ENCODE data around the gene PLPP3. TPM values are rescaled to one million over a fixed set of nuclear protein-coding genes. Genes with fewer than 3 reads are reported as not detected.

Gene PLPP3
- total and polyA plus RNA-seq, 3 experiments from 2014 or later = 0.22 to 0.24 TPM; not detected in 1

DNA sequence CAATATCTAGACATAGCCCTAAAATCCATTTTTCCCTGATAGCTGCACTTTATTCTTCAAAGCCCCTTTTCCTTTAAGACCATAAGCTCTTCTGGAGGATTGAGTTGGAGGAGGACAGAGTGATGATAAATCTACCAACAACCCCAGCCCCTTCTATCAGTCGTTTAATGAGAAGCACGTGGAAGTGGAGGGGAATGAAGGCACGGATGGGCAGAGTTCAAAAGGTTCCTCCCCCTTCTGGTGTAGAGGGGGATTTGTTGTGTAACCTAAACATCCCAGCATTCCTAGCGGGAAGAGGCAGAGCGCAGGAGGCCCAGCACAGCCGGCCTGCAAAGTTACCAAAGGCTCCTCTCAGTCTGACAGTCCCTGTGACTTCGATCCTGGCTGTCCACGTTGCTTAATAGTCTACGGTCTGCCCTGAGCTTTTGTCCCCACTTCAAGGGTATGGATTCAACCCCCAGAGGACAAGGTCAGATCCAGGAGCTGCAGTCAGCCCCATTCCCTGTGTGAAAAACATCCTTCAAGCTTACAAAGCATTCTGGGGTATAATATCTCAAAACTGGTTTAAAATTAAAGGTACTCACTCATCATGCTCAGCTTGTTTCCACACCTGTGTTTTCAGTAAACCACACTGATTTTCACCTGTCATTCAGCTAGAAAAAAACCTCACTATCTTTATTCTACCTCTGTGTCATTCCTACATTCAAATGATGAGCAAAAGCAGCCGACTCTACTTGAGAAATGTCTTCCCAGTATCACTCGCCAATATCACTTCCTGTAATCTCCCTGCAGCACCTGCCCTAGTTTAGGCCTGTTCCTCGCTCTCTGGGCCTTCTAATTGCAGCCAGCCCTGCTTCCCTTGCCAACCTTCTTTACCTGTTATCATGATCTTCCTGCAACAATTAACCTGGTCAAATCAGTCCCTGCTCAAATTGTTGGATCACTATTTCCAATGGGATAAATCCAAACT, 117.9 kb downstream of the PLPP3 start:
- ChIA-PET POLR2A (no interaction called here), CTCF (no interaction called here)
- DNase-seq = no peak
- no peaks in the 10 kb centered on the region for H3K36me3 Mint-ChIP-seq
- no peak overlapping the region for H3K4me3 Mint-ChIP-seq
- Histone ChIP-seq H3K36me3 (ENCODE audit: insufficient read depth, low read length) (no peaks in the 10 kb centered on the region), H3K27me3 (ENCODE audit: insufficient read depth, low read length, poor library complexity, severe bottlenecking) (no peaks in the 10 kb centered on the region), H3K27ac (ENCODE audit: low read depth, low read length) (no peak overlapping the region), H3K4me1 (ENCODE audit: insufficient read depth, low read length) (no peaks in the 10 kb centered on the region), H3K9me3 (ENCODE audit: low read length) (no peaks in the 10 kb centered on the region), H3K4me3 (ENCODE audit: low read length) (no peak overlapping the region)
- H3K27ac Mint-ChIP-seq = no peak overlapping the region
- H3K9me3 Mint-ChIP-seq = peaks cover 0 to 10% (median 2%) of the 10 kb centered on the region in 5 donors
- H3K4me1 Mint-ChIP-seq = no peaks in the 10 kb centered on the region
- H3K27me3 Mint-ChIP-seq = peaks cover 0 to 1% of the 10 kb centered on the region in 2 donors

DNA sequence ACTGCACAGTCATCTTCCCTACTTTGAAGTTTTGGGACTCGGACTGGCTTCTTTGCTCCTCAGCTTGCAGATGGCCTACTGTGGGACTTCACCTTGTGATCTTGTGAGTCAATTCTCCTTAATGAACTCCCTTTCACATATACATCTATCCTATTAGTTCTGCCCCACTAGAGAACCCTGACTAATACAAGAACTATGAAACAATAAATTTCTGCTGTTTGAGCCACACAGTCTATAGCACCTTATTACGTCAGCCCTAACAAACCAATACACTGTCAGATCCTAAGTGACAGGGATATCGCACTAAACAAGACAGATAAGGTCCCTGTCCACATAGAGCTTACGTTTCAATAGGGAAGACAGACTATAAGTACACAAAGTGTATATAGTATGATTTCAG, 120.1 kb downstream of the PLPP3 start:
- no peaks in the 10 kb centered on the region for H3K4me1 Mint-ChIP-seq
- H3K36me3 Mint-ChIP-seq = no peaks in the 10 kb centered on the region
- DNase-seq = no peak
- Histone ChIP-seq H3K27me3 (ENCODE audit: insufficient read depth, low read length, poor library complexity, severe bottlenecking) (no peaks in the 10 kb centered on the region), H3K4me3 (ENCODE audit: low read length) (no peak overlapping the region), H3K4me1 (ENCODE audit: insufficient read depth, low read length) (no peaks in the 10 kb centered on the region), H3K9me3 (ENCODE audit: low read length) (no peaks in the 10 kb centered on the region), H3K36me3 (ENCODE audit: insufficient read depth, low read length) (no peaks in the 10 kb centered on the region), H3K27ac (ENCODE audit: low read depth, low read length) (no peak overlapping the region)
- CTCF ChIA-PET = no interaction called here
- H3K27me3 Mint-ChIP-seq = peaks cover 0 to 1% of the 10 kb centered on the region in 2 donors
- no peak overlapping the region for H3K4me3 Mint-ChIP-seq
- no peak overlapping the region for H3K27ac Mint-ChIP-seq
- peaks cover 0 to 6% (median 0%) of the 10 kb centered on the region in 5 donors for H3K9me3 Mint-ChIP-seq
- POLR2A ChIA-PET = no interaction called here

DNA sequence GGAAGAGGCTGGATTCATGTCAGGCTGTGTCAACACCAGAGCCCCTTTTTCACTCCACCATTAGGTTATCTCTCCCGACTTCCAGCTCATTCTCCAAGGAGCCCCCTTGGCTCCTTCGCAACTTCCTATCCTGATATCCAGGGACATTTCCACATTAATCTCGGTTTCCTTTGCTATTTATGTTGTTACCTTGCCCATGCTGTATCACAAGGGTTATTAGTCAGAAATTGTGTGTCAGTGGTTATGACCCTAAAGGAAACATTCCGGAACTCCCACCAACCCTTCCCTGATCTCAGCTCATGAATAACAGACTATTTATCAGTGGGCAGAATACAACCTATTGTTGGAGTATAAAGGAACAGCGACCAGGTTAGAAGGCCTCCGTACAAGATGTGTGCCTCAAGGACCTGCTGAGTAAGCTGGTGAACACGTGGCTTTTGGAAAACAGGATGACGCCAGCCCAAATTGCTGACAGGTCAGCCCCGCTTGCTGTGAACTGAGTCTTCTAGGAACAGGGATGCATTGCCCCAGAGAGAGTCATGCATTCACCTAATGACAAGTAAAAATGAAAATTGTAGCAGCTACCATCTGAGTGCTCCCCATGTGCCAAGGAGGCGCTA, 121.5 kb downstream of the PLPP3 start:
- Histone ChIP-seq H3K9me3 (ENCODE audit: low read length) (no peaks in the 10 kb centered on the region), H3K27ac (ENCODE audit: low read depth, low read length) (no peak overlapping the region), H3K36me3 (ENCODE audit: insufficient read depth, low read length) (no peaks in the 10 kb centered on the region), H3K4me1 (ENCODE audit: insufficient read depth, low read length) (no peaks in the 10 kb centered on the region), H3K27me3 (ENCODE audit: insufficient read depth, low read length, poor library complexity, severe bottlenecking) (no peaks in the 10 kb centered on the region), H3K4me3 (ENCODE audit: low read length) (no peak overlapping the region)
- ChIA-PET CTCF (no interaction called here), POLR2A (no interaction called here)
- Mint-ChIP-seq H3K4me3 (no peak overlapping the region), H3K36me3 (no peaks in the 10 kb centered on the region), H3K27me3 (peaks cover 0 to 1% of the 10 kb centered on the region in 2 donors), H3K4me1 (no peaks in the 10 kb centered on the region), H3K27ac (no peak overlapping the region), H3K9me3 (peaks cover 0 to 8% (median 0%) of the 10 kb centered on the region in 5 donors)
- no peak for DNase-seq

DNA sequence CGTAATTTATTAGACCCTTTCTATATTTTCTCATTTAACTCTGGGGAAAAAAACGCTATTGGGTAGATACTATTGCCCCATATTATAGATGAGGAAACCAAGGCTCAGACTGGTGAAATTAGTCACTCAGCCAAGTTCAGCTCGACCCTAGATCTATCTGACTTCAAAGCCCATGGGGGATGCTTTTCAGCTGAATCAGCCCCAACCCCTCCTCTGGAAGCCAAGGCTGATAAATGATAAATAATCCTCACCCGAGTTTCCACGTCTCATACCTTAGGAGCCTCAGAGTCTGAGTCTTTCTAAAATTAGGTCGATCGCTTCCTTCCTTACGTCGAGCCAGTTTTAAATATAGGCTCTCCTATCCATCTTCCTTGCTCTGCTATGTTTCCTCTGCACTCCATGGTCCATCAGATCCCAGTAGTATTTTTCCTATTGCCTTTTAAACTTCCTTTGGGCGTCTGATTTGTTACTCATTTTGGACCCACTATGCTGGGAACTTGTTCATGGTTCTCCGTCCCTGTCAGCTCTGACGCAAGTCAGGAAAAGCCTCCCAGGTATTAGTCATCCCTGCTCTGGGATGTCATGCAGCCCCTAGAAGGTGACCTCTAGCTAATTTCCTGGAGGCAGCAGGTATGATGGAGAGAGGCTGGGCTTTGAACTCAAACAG, 122.8 kb downstream of the PLPP3 start:
- H3K27me3 ChIP-seq (ENCODE audit: insufficient read depth, low read length, poor library complexity, severe bottlenecking) = no peaks in the 10 kb centered on the region
- CTCF ChIA-PET = no interaction called here
- Mint-ChIP-seq H3K9me3 (peaks cover 0 to 4% (median 0%) of the 10 kb centered on the region in 5 donors), H3K27me3 (no peaks in the 10 kb centered on the region), H3K4me1 (no peaks in the 10 kb centered on the region), H3K4me3 (no peak overlapping the region), H3K36me3 (no peaks in the 10 kb centered on the region), H3K27ac (no peak overlapping the region)
- H3K27ac ChIP-seq (ENCODE audit: low read depth, low read length) = no peak overlapping the region
- H3K4me1 ChIP-seq (ENCODE audit: insufficient read depth, low read length) = no peaks in the 10 kb centered on the region
- H3K4me3 ChIP-seq (ENCODE audit: low read length) = no peak overlapping the region
- H3K9me3 ChIP-seq (ENCODE audit: low read length) = no peaks in the 10 kb centered on the region
- H3K36me3 ChIP-seq (ENCODE audit: insufficient read depth, low read length) = no peaks in the 10 kb centered on the region
- POLR2A ChIA-PET = no interaction called here
- DNase-seq = no peak

DNA sequence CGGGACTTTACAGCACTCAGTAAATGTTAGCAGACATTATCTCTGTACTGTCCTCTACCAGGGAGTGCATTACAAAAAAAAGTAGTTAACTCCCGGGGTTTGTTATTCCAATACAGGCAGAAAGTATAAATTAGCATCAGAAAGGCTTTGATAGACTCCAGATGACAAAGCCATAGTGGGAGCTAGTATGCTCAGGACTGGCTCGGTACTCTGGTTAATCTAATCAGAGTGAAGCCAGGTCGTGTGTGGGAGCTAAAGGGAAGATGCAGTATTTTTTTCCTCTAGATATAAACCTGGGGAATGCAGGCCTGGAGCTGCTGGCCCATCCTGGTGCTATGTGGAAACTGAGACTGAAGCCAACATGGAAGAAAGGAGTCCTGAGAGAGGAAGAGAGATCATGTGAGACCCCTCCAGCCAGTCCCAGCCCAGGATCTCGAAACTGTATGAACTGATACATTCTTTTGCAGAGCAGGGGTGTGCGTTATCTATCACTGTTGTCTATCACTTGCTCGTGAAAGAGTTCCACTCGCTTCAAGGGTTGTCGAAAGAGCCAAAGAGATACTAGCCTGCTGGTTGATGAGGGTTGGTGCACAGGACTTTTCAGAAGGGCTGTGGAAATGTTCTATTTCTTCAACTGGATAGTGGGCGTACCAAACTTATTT, 125.8 kb downstream of the PLPP3 start:
- Histone ChIP-seq H3K4me3 (ENCODE audit: low read length) (no peak overlapping the region), H3K4me1 (ENCODE audit: insufficient read depth, low read length) (no peaks in the 10 kb centered on the region), H3K27me3 (ENCODE audit: insufficient read depth, low read length, poor library complexity, severe bottlenecking) (no peaks in the 10 kb centered on the region), H3K27ac (ENCODE audit: low read depth, low read length) (no peak overlapping the region), H3K9me3 (ENCODE audit: low read length) (no peaks in the 10 kb centered on the region), H3K36me3 (ENCODE audit: insufficient read depth, low read length) (no peaks in the 10 kb centered on the region)
- ChIA-PET POLR2A (no interaction called here), CTCF (no interaction called here)
- Mint-ChIP-seq H3K27ac (no peak overlapping the region), H3K4me1 (no peaks in the 10 kb centered on the region), H3K9me3 (peaks cover 0 to 5% (median 0%) of the 10 kb centered on the region in 5 donors), H3K27me3 (peaks cover 0 to 3% of the 10 kb centered on the region in 2 donors), H3K36me3 (no peaks in the 10 kb centered on the region), H3K4me3 (no peak overlapping the region)
- DNase-seq = no peak

DNA sequence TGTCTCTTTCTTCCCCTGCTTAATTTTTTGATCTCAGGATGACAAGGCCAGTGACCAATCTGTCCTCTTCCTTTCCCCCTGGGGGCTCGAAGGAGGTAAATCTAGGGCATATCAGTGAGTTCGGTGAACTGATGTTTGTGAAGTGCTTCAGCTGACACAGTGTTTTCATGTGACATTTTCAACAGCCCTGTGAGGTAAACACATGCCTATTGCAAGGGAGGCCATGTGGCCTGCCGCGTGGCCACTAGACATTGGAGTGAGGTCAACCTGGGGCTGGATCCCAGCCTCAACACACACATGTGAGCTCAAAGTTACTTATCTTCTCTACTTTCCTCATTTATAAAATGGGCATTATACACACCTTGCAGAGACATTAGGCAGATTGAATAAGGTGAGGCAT, 126.3 kb downstream of the PLPP3 start:
- no peak overlapping the region for H3K4me3 Mint-ChIP-seq
- CTCF ChIA-PET = no interaction called here
- POLR2A ChIA-PET = no interaction called here

DNA sequence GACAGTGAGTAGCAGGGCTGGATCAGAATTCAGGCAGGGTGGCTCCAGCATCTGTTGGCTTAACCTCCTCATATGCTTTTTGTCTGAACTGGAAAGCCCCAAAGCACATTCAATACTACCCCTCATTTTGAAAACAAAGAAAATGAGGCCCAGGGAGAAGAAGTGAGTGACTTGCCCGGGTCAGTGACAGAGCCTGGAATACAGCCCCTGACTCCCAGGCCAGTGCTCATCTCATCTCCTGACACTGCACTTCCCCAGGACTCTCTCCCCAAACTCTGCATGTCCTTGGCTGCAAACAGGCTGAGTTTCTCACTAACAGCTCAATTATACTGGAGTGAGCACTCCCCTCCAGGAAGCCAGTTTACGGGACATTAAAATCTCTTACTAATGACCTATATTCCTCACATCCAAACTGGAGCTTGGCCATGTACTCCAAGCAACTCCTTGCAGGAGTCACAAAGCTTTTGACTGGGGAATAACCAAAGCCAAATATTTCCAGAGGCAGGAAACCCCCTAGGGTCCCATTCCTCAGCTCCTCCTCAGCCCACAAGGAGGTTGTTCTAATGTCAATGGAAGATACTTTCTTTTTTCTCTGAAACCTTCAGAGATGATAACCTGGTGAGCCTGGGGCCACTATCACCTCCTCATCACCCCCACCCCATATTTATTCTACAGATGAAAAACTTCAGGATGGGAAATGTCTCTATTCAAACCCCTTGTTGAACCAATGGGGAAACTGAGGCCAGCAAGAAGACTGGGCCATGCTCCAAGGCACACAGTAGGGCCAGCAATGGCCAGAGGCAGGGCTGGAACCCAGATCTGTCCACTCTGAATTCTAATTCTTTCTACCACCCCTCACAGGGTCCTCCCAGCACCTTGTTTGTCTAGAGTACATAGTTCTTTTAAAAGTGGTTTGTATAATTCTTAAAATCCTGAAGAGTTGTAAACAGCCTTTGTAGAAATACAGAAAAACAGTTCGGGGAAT, 127.0 kb downstream of the PLPP3 start:
- no peaks in the 10 kb centered on the region for H3K9me3 ChIP-seq (ENCODE audit: low read length)
- H3K9me3 Mint-ChIP-seq = peaks cover 0 to 5% (median 0%) of the 10 kb centered on the region in 5 donors
- no peaks in the 10 kb centered on the region for H3K4me1 Mint-ChIP-seq

More for the DNA sequence above, 126.3 kb downstream of the PLPP3 start:
- peaks cover 0 to 5% (median 0%) of the 10 kb centered on the region in 5 donors for H3K9me3 Mint-ChIP-seq
- peaks cover 0 to 3% of the 10 kb centered on the region in 2 donors for H3K27me3 Mint-ChIP-seq
- Histone ChIP-seq H3K9me3 (ENCODE audit: low read length) (no peaks in the 10 kb centered on the region), H3K4me1 (ENCODE audit: insufficient read depth, low read length) (no peaks in the 10 kb centered on the region), H3K4me3 (ENCODE audit: low read length) (no peak overlapping the region), H3K27ac (ENCODE audit: low read depth, low read length) (no peak overlapping the region), H3K27me3 (ENCODE audit: insufficient read depth, low read length, poor library complexity, severe bottlenecking) (no peaks in the 10 kb centered on the region), H3K36me3 (ENCODE audit: insufficient read depth, low read length) (no peaks in the 10 kb centered on the region)
- H3K4me1 Mint-ChIP-seq = no peaks in the 10 kb centered on the region
- no peak for DNase-seq
- H3K36me3 Mint-ChIP-seq = no peaks in the 10 kb centered on the region
- H3K27ac Mint-ChIP-seq = no peak overlapping the region

More for the DNA sequence above, 127.0 kb downstream of the PLPP3 start:
- CTCF ChIA-PET = no interaction called here
- peaks cover 0 to 3% of the 10 kb centered on the region in 2 donors for H3K27me3 Mint-ChIP-seq
- Histone ChIP-seq H3K4me1 (ENCODE audit: insufficient read depth, low read length) (no peaks in the 10 kb centered on the region), H3K27me3 (ENCODE audit: insufficient read depth, low read length, poor library complexity, severe bottlenecking) (no peaks in the 10 kb centered on the region), H3K36me3 (ENCODE audit: insufficient read depth, low read length) (no peaks in the 10 kb centered on the region), H3K27ac (ENCODE audit: low read depth, low read length) (no peak overlapping the region), H3K4me3 (ENCODE audit: low read length) (no peak overlapping the region)
- H3K27ac Mint-ChIP-seq = no peak overlapping the region
- POLR2A ChIA-PET = no interaction called here
- H3K4me3 Mint-ChIP-seq = no peak overlapping the region
- no peak for DNase-seq
- H3K36me3 Mint-ChIP-seq = no peaks in the 10 kb centered on the region

All from CD8-positive, alpha-beta memory T cell (primary cell).